Measurements from ENCODE around the gene C11orf52.

DNA sequence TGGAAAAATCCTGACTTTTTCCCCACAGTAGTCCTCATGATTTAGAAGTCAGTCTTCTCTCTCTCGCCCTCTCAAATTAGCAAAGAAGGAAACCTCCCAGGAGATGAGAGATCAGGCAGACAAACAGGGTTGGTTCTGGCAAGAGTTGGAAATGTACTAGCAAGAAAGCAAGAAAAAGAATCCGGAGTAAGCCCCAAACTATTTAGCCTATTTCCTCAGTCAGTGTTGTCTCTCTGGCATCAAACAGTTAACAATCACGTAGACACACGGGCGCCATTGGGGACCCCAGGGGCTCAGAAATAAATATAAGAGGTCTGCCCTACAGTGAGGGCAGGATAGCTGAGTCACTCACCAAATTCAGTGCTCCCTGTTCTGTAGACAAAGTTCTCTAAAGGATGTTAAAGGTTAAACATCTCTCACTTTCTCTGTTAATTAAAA lies 4.7 kb downstream of the C11orf52 start:
- TF ChIP-seq, protein P1, sequence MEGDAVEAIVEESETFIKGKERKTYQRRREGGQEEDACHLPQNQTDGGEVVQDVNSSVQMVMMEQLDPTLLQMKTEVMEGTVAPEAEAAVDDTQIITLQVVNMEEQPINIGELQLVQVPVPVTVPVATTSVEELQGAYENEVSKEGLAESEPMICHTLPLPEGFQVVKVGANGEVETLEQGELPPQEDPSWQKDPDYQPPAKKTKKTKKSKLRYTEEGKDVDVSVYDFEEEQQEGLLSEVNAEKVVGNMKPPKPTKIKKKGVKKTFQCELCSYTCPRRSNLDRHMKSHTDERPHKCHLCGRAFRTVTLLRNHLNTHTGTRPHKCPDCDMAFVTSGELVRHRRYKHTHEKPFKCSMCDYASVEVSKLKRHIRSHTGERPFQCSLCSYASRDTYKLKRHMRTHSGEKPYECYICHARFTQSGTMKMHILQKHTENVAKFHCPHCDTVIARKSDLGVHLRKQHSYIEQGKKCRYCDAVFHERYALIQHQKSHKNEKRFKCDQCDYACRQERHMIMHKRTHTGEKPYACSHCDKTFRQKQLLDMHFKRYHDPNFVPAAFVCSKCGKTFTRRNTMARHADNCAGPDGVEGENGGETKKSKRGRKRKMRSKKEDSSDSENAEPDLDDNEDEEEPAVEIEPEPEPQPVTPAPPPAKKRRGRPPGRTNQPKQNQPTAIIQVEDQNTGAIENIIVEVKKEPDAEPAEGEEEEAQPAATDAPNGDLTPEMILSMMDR (CRISPR knock-in tag; IDR thresholded peaks at IDR 0.05) = no peak
- TF ChIP-seq DPF2 (CRISPR knock-in tag; IDR thresholded peaks at IDR 0.05; ENCODE audit: borderline replicate concordance, low read depth) (no peak), FOXM1 (CRISPR knock-in tag; IDR thresholded peaks at IDR 0.05) (no peak), SMC3 (IDR thresholded peaks at IDR 0.05; ENCODE audit: low read length) (no peak)
